ENCODE measurements around the gene CERS6. TPM values are rescaled to one million over a fixed set of nuclear protein-coding genes. Genes with fewer than 3 reads are reported as not detected.
A peak's percentile ranks its signal among the peaks of the same experiment; 100 is the strongest.

Gene CERS6
- total RNA-seq, 1 donor: 16.0 TPM

- no peak for TF ChIP-seq CTCF (IDR thresholded peaks at IDR 0.05; ENCODE audit: insufficient read depth, low read depth, low read length)
- no peak overlapping the region for H3K4me3 ChIP-seq (ENCODE audit: low read depth, low read length)
- DNase-seq (ENCODE audit: low read depth): no peak
Observed at GRCh38 chr2:168801471-168801870, 345.4 kb downstream of the CERS6 start.

GRCh38 chr2:168801961-168802858 is 346.1 kb downstream of the CERS6 start, which contains the start of gene NOSTRIN:
Gene NOSTRIN, plus strand, starts transcription at chr2:168802637. Its CDS starts 10 bp downstream, at chr2:168802647.
- TF ChIP-seq CTCF (IDR thresholded peaks at IDR 0.05; ENCODE audit: insufficient read depth, low read depth, low read length): no peak
- H3K4me3 ChIP-seq (ENCODE audit: low read depth, low read length): no peak within 1 kb of the TSS
- peak; percentile 57 for DNase-seq (ENCODE audit: low read depth)

GRCh38 chr2:168802859-168803725 is 347.0 kb downstream of the CERS6 start:
- no peak for DNase-seq (ENCODE audit: low read depth)
- H3K4me3 ChIP-seq (ENCODE audit: low read depth, low read length): no peak overlapping the region
- no peak for TF ChIP-seq CTCF (IDR thresholded peaks at IDR 0.05; ENCODE audit: insufficient read depth, low read depth, low read length)

GRCh38 chr2:168804214-168804613 is 348.1 kb downstream of the CERS6 start:
- no peak overlapping the region for H3K4me3 ChIP-seq (ENCODE audit: low read depth, low read length)
- no peak for DNase-seq (ENCODE audit: low read depth)
- no peak for TF ChIP-seq CTCF (IDR thresholded peaks at IDR 0.05; ENCODE audit: insufficient read depth, low read depth, low read length)

GRCh38 chr2:168805615-168806014 is 349.5 kb downstream of the CERS6 start:
- DNase-seq (ENCODE audit: low read depth): no peak
- no peak for TF ChIP-seq CTCF (IDR thresholded peaks at IDR 0.05; ENCODE audit: insufficient read depth, low read depth, low read length)
- H3K4me3 ChIP-seq (ENCODE audit: low read depth, low read length): no peak overlapping the region

- no peak for DNase-seq (ENCODE audit: low read depth)
Observed at GRCh38 chr2:168809537-168809936, 353.5 kb downstream of the CERS6 start.

More at GRCh38 chr2:168809537-168809936, 353.5 kb downstream of the CERS6 start:
- no peak overlapping the region for H3K4me3 ChIP-seq (ENCODE audit: low read depth, low read length)
- TF ChIP-seq CTCF (IDR thresholded peaks at IDR 0.05; ENCODE audit: insufficient read depth, low read depth, low read length): no peak
